Muscle of arm (tissue), 12 donors: ENCODE measurements around the gene DPH7. TPM values are rescaled to one million over a fixed set of nuclear protein-coding genes. Genes with fewer than 3 reads are reported as not detected.
"Not testable (repeated sequence)": the region's sequence is repeated elsewhere in the genome, so short reads cannot be mapped to it uniquely, and the experiment has no call there.

Source experiments
- DNase-seq: peaks from one replicate; pipeline ENCODE4 v3.0.0-alpha.2; 2013
- polyA plus RNA-seq, 12 donors: library from polyadenylated mRNA; unstranded; fragments of 120-200 nt; gene quantifications; one replicate each; pipeline ENCODE4 v1.2.1, GENCODE V29; 2013; ENCODE audit not compliant: insufficient read length in 12 of 12

Gene DPH7
- polyA plus RNA-seq, 12 donors = 19.6 to 38.7 (median 28.8) TPM; not detected in 1

- DNase-seq = not testable (repeated sequence)
Measured at GRCh38 chr9:137550958-137551263, 27.8 kb downstream of the DPH7 start.

GRCh38 chr9:137550231-137550621 is 28.5 kb downstream of the DPH7 start, which contains the start of gene PNPLA7:
TSS of gene PNPLA7 (minus strand) at chr9:137550402. CDS start at chr9:137550197, 205 bp downstream.
- DNase-seq = peak; percentile 83

- no peak for DNase-seq
Measured at GRCh38 chr9:137547687-137548543, 30.8 kb downstream of the DPH7 start.

- DNase-seq = no peak
Measured at GRCh38 chr9:137545123-137545522, 33.6 kb downstream of the DPH7 start.

- no peak for DNase-seq
Measured at GRCh38 chr9:137544176-137544760, 34.5 kb downstream of the DPH7 start.

- no peak for DNase-seq
Measured at GRCh38 chr9:137543237-137543963, 35.3 kb downstream of the DPH7 start.

- no peak for DNase-seq
Measured at GRCh38 chr9:137542486-137542885, 36.2 kb downstream of the DPH7 start.

DNA sequence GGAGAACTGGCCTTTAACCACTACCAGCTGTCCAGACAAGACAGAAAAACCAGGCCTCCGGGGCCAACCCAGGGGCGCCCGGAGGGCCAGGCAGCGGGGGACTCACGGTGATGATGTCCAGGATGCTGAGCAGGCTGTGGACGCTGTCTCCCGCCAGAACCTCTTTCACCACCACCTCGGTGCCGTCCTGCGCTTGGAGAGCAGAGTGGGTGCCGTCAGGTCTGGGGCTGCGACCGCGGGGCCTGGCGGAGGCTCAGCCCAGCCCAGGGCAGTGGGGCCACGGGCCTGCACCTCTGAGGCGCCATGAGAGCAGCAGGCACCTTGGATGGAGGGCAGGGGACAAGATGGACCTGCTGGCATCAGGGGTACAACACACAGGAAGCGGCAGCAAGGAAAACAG is 38.2 kb downstream of the DPH7 start:
- DNase-seq = no peak

DNA sequence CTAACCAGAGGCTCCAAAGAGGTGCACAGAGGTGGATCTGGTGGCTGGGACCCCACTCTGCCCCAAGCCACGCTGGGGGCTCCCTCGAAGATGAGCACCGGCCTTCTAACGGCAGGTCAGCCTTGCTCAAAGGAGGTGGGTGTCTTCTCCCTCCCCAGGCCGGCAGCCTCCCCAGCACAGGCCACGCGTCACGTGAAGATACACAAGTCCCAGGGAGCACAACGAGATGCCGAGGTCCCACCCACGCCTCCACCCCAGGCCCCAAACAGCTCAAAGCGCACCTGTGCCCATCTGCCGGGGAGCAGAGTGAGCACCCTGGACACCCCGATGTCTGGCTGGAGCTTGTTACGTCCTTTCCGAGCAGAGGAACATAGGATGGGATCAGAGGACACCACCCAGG is 40.7 kb downstream of the DPH7 start:
- no peak for DNase-seq

- DNase-seq = not testable (repeated sequence)
Measured at GRCh38 chr9:137536594-137537131, 42.1 kb downstream of the DPH7 start.

GRCh38 chr9:137535120-137535428 is 43.7 kb downstream of the DPH7 start:
- DNase-seq = no peak

- DNase-seq = no peak
Measured at GRCh38 chr9:137534256-137535119, 44.2 kb downstream of the DPH7 start.

GRCh38 chr9:137532891-137533468 is 45.7 kb downstream of the DPH7 start:
- not testable (repeated sequence) for DNase-seq

GRCh38 chr9:137531099-137531765 is 47.5 kb downstream of the DPH7 start:
- no peak for DNase-seq

DNA sequence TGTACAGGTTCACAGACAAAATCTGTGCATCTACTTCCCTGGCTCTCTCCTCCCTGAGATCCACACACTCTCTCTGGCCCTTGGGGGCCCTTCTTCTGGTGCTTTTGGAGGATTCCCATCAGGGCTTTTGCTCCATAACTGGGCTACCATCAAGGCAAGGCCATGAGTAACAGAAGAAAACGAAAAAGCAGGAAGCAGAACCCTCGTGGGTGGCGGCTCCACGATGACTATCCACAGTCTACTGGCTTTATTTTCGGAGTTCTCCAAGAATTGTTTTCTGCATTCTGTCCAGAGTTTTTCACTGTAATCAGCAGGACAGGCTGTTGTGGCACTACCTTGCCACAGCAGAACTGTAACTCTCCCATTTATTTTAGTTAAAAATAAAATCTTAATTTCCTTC is 48.4 kb downstream of the DPH7 start:
- DNase-seq = no peak

DNA sequence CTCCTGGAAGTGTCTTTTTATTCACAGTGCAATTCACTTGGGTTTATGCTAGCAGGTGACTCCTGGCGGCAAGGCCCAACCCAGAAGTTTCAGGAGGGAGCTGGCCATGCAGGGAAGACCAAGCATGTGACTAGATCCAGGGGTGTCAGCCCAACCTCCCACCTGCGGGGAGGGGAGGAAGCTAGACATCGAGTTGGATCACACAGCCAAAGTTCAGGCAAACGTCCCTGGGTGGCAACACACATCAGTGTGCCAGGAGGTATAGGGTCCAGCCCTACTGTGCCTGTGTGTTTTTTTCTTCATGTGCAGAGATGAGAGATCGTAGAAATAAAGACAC is 53.8 kb downstream of the DPH7 start:
- no peak for DNase-seq

DNA sequence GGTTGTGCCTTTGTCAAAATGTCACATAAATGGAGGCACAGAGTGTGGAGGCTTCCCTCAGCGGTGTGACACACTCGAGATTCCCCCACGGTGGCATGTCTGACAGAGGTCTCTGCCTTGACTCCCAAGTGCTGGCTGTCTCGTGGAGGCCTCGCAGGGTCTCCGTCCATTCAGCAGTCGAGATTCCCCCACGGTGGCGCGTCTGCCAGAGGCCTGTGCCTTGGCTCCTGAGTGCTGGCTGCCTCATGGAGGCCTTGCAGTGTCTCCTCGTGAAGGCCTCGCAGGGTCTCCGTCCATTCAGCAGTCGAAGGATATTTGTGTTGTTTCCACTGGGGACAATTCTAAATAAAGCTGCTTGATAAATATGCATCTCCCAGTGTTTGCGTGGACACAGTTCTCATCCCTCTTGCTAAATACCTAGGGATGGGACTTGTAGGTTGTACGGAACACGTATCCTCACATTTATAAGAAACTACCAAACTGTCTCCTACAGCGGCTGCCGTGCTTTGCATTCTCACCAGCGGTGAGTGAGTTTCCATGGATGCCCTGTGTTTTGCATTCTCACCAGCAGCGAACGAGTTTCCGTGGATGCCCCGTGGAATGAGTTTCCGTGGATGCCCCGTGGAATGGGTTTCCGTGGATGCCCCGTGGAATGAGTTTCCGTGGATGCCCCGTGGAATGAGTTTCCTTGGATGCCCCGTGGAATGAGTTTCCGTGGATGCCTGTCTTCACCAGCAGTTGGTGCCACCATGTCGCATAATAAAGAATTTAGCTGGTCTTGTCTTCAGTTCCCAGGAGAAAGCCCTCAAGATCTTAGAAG is 54.4 kb downstream of the DPH7 start:
- DNase-seq = no peak

DNA sequence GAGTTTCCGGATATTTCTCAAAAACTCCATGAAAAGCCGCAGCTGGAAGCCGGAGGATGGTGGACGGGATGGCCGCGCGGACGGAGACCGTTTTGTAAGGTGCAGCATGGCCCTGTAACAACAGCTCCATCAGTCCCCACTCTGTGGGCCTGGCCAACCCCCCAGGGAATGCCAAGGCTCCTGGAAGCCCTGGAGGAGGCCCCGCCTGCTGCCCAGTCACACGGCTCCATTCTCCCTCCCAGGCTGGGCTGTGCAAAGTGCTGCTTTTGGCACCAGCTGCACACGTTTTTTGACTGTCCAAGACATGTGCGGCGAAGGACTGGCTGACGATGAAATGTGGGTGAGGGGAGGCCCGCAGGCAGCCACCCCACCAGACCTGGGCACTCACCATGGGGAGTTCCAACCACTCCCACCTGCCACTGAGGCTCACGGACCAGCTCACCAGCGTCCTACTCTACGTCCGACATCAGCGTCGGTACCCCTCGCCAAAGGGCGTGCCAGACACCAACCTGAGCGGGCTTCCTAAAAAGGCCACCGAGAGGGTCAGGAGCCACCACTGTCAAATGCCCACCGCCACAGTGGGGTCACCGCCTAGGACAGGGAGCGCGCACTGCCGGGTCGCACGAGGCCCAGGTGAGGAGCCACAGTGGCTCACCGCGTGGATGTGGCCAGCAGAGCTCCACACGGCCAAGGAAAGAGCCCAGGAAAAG is 55.8 kb downstream of the DPH7 start:
- DNase-seq = no peak

DNA sequence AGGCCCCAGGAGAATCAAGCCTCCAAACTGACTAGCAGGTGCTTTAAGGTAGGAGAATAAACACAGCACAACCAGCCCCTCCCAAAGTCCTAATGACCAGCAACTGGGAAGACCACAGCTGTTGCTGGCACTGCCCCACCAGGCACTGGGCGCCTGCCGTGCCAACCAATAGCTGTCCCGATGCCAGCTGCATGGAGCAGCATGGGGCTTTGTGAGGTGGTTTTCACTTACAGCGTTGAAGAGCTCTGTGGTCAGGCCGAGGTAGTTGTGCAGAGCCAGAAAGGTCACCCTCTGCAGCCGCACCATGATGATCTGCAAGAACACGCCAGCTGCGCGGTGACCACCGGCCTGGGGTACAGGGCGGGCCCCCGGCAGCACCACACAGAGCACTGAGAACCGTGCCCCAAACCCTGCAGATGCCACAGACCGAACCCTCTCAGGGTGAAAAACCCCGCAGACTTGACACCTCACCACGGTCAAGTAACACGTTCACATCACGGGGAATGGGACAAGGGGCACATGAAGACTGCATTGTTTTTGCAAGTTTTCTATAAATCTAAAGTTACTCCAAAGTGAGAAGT is 57.2 kb downstream of the DPH7 start:
- no peak for DNase-seq
